GM19023 (cell line): ENCODE data around the gene MBD3.
A peak's percentile ranks its signal among the peaks of the same experiment; 100 is the strongest.

Source experiments
- ATAC-seq: cut with Tn5 transposase; IDR thresholded peaks from one replicate; pipeline ENCODE4 v1.9.1; 2021; ENCODE audit warnings: mild to moderate bottlenecking, moderate library complexity; ENCODE audit not compliant: unreplicated experiment

Gene MBD3

DNA sequence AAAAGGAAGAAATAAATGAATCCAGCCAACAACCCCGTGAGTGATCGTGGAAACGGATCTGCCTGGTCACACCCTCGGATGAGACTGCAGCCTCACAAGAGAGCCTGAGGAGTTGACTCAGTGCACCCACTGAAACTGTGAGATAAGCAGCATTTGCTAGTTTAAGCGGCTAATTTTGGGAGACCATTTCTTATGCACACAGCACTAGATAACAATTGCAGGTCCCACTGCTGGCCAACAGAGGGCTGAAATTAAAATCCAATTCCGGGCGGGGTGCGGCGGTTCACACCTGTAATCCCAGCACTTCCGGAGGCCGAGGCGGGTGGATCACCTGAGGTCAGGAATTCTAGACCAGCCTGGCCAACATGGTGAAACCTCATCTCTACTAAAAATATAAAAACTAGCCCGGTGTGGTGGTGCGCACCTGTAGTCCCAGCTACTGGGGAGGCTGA lies 9.0 kb upstream of the MBD3 start:
- no peak for ATAC-seq

DNA sequence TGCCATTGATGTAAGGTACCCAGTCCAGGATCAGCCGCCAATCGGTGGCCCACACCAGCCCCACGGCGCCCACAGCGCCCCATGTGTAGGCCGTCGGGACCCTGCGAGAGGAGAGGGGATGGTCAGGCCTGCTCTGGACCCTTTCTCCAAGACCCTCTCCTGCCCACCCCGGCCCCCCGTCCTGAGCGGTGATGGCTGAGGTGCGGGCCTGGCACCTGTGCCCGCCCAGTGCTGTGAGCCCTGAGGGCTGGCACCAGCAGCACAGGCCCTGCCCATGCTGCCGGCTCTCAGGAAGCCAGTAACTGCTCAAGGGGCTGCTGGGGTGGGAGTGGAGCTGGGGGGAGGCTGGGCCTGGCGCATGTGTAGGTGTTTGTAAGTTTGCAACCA lies 6.8 kb upstream of the MBD3 start:
- no peak for ATAC-seq

DNA sequence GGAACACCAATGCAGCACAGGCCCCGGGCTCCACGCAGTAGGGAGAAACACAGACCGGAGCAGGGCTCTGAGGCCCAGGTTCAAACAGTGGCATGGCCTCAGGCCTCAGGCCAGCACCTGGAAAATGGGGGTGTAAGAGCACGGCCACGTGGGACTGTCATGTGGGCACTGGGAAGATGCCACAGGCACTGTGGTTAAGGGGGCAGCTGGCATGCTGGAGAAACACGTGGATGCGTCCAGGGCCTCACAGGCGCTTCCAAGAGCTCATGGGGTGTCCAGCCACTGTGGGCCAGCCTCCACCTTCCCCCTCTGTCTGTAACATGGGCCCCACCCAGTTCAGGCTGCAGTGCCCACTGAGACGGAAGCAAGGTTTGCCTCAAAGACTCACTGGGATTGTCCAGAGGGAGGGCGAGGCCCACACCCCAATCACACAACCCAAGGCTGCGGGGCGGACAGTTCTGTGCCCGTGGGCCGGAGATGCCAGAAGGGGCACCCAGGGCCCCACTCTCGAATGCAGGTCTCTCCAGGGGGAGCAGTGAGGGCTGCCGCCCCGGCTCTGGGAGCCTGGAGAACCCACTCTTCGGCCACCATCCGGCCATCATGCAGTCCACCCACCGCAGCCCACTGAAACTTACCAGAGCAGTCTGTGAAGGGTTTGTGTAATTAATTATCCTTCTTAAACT lies 6.3 kb upstream of the MBD3 start:
- ATAC-seq = no peak

- no peak for ATAC-seq
These were observed 772 bp upstream of the MBD3 start for GRCh38 chr19:1593501-1593772.

DNA sequence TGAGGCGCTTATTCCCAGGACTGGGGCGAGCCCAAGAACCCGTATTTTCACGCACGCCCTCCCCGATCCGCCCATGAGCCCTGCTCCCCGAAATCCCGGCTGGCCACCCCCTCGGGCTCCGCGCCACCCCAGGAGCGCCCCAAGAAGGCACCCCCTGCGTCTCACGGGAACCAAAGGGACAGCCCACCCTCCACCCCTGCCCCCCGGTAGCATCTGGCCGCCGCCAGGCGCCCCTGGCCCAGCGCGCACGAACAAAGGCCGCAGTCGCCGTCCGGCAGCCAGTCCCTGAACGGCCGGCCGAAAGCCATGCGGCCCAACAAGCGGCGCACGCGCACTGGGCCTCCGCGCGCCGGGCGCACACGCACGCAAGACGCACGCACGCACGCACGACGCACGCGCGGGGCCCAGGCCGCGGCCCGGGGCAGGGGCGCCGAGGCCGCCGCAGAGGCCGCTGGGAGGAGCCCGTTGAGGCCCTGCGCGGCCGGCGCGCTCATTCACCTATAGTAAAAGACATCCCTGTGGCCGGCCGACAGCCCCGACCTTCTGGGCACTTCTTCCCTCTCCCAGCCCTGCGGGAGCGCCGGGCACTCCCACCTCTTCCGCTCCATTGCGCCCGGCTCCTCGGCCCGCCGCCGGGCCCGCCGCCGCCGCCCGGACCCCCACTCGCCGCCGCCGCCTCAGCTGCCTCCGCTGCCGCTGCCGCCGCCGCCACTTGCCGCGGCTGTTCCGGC lies 476 bp downstream of the MBD3 start:
- peak; percentile 72 for ATAC-seq

DNA sequence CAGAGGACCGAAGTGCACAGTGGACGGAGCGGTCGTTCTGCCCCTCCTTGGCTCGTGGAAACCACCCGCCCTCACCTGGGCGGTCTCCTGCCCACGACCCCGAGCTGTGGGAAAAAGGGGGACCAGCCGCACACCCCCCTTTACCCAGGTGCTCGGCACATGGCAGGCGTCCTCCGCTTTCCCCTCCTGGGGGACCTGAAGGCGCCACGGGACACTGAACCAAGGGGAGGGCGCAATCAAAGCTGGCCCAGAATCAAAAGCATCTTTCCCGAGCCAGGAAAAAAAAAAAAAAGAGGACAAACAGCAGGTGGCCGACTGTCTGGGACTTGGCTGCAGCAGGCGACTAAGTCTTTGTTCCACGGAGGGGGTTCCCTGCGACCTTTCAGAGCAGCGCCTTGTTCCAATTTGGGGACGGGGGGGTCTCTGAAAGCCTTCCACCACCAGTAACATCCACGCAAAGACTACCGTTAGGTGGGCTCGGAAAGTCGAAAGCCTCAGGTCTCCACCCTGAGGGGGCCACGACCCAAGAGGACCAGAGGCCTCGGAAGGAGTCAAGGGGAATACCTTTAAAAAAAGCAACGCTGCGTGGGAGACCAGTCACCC lies 1.1 kb downstream of the MBD3 start:
- ATAC-seq = no peak

GRCh38 chr19:1590641-1591397 lies 1.8 kb downstream of the MBD3 start:
- no peak for ATAC-seq

DNA sequence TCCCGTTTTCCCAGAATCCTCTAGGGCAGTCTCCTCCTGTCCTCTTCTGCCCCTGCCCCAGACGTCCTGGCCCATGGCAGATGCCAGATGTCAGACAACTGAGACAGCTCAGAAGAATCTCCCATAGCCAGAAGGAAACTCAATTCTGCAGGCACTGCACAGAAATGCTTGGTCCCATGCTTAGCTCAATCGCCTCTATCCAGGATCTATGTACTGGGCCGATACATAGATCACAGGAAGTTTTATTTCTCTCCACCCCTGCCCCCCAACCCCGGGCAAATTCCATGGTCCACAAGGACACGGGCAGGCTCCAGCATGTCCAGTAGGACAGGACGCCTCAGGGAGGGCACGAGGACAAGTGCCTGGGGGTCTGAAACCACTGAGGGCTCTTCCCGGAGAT lies 4.8 kb downstream of the MBD3 start:
- no peak for ATAC-seq

- ATAC-seq = no peak
These were observed 7.5 kb downstream of the MBD3 start for GRCh38 chr19:1585243-1585580.

DNA sequence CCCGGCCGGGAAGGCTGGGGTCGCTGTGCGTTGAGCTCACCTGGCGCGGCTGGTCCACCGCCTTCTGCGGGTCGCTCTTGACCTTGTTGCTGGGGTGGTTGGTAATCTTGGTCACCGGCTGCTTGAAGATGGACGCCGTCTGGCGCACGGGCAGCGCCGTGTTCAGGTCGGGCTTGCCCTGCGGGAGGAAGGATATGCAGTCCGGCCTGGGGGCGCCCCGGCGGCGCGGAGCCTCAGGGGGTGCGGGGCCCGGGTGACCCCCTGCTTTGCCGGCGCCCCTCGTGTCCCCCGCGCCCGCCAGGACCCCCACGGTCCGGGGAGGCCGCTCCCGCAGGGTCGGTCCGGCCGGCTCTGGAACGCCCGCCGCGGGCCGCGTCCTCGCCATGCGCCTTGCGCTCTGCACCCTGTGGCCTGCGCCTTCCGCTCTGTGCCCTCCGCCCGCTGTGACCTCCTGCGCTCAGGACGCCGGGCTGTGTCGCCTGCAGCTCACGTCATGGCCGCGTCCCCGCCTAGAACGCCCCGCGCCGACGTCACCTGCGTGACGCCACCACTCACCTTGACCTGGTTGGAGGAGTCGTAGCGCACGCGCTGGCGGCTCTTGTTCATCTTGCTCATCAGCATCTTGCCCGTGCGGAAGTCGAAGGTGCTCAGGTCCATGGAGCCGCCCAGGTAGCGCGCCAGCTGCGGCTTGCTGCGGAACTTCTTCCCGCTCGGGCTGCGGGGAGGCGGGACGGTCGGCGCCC lies 8.0 kb downstream of the MBD3 start:
- ATAC-seq = no peak

DNA sequence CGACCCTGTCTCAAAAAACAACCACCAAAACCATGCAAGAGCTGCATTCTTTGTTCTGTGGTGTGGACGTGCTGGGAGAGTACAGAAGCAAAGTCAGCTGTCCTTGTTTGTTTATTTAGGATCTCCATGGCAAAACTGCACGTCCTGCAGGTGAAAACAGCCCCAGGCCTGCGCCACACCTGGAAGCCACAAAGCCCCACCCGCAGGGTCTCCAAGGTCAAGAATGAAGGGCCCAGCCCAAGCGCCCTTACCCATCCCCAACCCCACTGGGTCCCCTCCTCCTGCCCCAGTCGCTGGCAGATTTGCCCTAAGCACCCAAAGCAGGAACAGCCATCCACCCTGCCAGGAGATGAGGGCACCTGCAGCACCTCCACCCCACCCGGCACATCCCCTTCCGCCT lies 10.5 kb downstream of the MBD3 start:
- no peak for ATAC-seq

- ATAC-seq = no peak
These were observed 11.7 kb downstream of the MBD3 start for GRCh38 chr19:1580957-1581356.

DNA sequence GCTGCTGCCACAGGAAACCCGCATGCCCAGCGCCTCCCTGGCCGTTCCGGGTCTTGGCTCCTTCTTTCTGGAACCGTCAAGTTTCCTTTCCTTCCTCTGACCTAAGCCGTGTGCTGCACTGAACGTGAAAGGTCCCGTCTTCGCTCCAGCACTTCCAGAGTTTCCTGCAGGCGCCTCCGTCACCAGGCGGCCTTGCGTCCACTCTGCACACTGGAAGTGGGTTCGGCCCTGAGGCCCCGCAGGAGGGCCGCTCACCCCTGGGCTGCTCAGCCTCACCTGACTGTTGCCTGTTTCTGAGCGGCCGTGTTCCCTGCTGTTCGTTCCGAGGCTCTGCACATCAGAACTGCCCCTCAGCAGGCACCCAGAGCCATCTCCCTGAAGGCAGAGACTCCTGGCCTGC lies 12.3 kb downstream of the MBD3 start:
- ATAC-seq = no peak

DNA sequence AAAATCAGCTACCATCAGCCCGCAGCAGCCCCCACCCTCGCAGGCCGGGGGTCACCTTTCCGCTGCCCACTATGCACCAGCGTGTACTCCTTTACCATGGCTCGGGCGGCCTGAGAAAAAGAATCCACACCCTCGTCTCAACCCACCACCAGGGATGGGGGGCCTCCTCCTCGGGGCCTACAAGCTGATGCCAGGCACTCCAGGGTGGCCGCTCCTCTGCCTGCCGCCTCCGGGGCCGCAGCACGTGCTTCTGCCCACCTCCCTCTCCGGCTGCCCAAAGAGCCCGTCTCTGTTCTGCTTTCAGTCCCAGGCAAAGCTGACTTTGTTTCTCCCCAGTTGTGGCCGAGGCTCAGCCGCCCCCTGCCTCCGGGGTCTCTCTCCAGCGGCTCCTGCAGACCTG lies 13.4 kb downstream of the MBD3 start:
- no peak for ATAC-seq

DNA sequence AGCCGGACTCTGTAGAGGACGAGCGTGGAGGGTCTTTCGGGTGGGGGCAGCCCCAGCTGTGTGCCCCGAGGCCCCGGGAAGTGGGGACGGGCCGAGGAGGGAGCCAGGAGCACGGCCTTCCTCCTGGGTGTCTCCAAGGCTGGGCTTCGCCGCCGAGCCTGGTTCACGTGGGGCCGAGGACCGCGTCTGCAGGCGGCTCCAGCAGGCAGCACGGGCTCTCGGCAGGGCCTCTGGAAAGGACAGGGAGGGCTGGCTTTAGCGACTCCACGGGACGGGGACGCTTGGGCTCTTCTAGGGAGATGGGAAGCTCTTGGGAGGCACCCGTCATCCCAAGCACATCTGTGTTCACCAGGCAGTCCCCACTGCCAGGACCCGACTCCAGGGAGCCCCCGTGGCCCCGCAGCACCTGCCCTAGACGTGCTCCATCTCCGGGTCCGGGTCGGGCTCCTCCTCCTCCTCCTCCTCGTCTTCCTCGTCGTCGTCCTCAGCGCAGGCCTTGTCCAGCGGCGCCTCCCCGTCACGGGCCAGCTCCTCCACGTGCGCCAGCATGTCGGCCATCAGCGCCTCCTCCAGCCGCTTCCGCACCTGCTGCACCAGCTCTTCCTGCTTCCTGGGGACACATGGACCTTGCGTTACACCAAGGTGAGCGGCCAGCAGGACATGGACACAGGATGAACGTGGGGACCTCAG lies 14.6 kb downstream of the MBD3 start:
- no peak for ATAC-seq

- no peak for ATAC-seq
These were observed 15.4 kb downstream of the MBD3 start for GRCh38 chr19:1577090-1577928.

DNA sequence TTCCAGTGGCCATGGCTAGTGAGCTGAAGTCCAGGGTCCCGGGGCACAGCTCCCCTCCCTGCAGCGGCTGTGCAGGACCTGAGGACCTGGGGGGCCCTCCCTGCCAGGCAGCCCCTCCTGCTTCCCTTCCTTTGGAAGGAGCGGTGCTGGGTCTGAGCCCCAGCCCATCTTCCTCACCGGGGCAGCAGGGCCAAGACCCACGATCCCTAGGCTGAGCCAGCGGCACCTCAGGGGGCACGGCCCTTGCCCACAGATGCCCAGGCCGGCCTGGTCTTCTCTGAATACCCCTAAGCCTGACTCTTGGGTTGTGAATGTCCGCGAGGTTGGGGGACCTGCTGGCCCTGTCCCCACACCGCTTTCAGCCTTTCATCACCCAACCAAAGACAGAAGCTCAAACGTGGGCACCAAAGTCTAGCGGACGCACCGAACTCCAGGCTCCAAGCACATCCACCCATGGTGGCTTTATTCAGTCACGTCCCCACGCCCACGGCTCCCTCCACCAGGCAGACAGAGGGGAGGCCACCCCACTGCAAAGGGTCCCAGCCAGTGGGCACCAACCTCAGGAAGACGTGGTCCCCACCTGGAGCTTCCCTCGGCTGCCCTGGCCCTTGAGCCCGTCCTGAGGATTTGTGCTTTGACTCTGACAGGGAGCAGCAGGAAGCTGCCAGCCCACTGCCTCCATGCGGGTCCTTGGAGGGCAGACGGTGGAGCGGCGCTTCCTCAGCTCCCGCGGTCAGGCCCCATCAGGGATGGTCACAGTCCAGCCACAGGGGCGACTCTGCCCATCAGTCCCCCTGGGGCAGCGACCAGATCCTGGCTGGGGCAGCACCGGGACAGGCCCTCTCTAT lies 16.2 kb downstream of the MBD3 start:
- no peak for ATAC-seq

DNA sequence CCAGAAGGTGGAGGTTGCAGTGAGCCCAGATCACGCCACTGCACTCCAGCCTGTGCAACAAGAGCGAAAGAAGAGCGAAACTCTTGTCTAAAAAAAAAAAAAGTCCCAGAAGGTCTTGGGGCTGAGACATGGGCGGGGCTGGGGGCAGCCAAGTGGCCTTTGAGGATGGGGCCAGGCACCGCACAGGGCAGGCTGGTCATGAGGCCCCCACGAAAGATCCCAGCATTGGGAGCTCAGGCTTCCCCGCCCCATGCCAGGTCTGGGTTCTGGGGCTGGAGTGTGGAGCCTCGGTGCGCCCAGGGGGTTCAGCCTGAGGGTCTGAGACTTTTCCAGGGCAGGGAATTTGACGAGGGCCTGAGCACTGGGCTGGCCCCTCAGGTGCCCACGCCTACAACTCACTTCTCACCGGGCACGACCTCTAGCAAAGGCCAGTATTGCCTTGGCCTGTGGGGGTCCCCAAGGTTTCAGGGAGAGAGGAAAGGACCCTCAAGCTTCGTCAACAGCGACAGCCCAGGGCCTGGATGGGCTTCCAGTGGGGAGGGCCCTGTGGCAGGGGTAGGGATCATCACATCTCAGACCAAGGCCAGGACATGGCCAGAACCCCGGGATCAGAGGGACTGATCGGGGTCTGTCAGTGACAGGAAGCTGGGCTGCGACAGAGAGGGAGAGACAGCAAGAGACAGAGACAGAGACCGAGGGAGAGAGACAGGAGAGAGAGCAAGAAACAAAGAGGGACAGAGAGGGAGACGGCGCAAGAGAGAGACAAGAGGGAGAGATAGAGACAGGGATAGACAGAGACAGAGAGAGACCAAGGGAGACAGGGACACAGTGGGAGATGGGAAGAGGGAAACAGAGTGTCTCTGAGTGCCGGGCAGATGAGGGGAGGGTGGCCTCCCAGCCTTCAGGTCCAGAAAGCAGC lies 17.1 kb downstream of the MBD3 start:
- ATAC-seq = no peak
